ENCODE measurements around the gene STIMATE. TPM values are rescaled to one million over a fixed set of nuclear protein-coding genes. Genes with fewer than 3 reads are reported as not detected.

STIMATE gene
- total and polyA plus RNA-seq, 9 donors = 6.0 to 10.0 (median 7.9) TPM

- H3K9me3 ChIP-seq (replicated peaks; ENCODE audit: control insufficient read depth, low read depth, low read length) = no peaks in the 10 kb centered on the region
- H3K36me3 ChIP-seq (ENCODE audit: control insufficient read depth, insufficient read depth, low read length) = peaks cover 7% of the 10 kb centered on the region
- H3K27ac ChIP-seq (ENCODE audit: low read length) = no peak overlapping the region
- no peak overlapping the region for H3K4me3 ChIP-seq (ENCODE audit: low read length)
- H3K4me1 ChIP-seq (ENCODE audit: control insufficient read depth, insufficient read depth, low read length) = no peaks in the 10 kb centered on the region
- no peaks in the 10 kb centered on the region for H3K27me3 ChIP-seq (ENCODE audit: control insufficient read depth, insufficient read depth, low read length)
- WGBS (ENCODE audit: insufficient coverage) = 52% methylated on average over 7 of the region's 8 CpGs
- no peak for DNase-seq
These were observed 83.5 kb downstream of the STIMATE start for GRCh38 chr3:52813810-52814209.

- H3K27ac ChIP-seq (ENCODE audit: low read length) = no peak overlapping the region
- H3K36me3 ChIP-seq (ENCODE audit: control insufficient read depth, insufficient read depth, low read length) = peaks cover 7% of the 10 kb centered on the region
- 78% methylated on average over 6 of the region's 7 CpGs for WGBS (ENCODE audit: insufficient coverage)
- H3K27me3 ChIP-seq (ENCODE audit: control insufficient read depth, insufficient read depth, low read length) = peaks cover 2% of the 10 kb centered on the region
- no peaks in the 10 kb centered on the region for H3K9me3 ChIP-seq (replicated peaks; ENCODE audit: control insufficient read depth, low read depth, low read length)
- H3K4me3 ChIP-seq (ENCODE audit: low read length) = no peak overlapping the region
- H3K4me1 ChIP-seq (ENCODE audit: control insufficient read depth, insufficient read depth, low read length) = no peaks in the 10 kb centered on the region
- DNase-seq = no peak
These were observed 85.8 kb downstream of the STIMATE start for GRCh38 chr3:52811452-52812011.

- DNase-seq = no peak
- 86% methylated on average over 6 of the region's 11 CpGs for WGBS (ENCODE audit: insufficient coverage)
- no peak overlapping the region for H3K27ac ChIP-seq (ENCODE audit: low read length)
- H3K4me3 ChIP-seq (ENCODE audit: low read length) = no peak overlapping the region
- peaks cover 2% of the 10 kb centered on the region for H3K27me3 ChIP-seq (ENCODE audit: control insufficient read depth, insufficient read depth, low read length)
- no peaks in the 10 kb centered on the region for H3K4me1 ChIP-seq (ENCODE audit: control insufficient read depth, insufficient read depth, low read length)
- no peaks in the 10 kb centered on the region for H3K9me3 ChIP-seq (replicated peaks; ENCODE audit: control insufficient read depth, low read depth, low read length)
- H3K36me3 ChIP-seq (ENCODE audit: control insufficient read depth, insufficient read depth, low read length) = peaks cover 7% of the 10 kb centered on the region
These were observed 86.4 kb downstream of the STIMATE start for GRCh38 chr3:52810923-52811322.

- Histone ChIP-seq H3K27me3 (ENCODE audit: control insufficient read depth, insufficient read depth, low read length) (peaks cover 2% of the 10 kb centered on the region), H3K27ac (ENCODE audit: low read length) (no peak overlapping the region), H3K9me3 (replicated peaks; ENCODE audit: control insufficient read depth, low read depth, low read length) (no peaks in the 10 kb centered on the region), H3K36me3 (ENCODE audit: control insufficient read depth, insufficient read depth, low read length) (peaks cover 7% of the 10 kb centered on the region), H3K4me3 (ENCODE audit: low read length) (no peak overlapping the region), H3K4me1 (ENCODE audit: control insufficient read depth, insufficient read depth, low read length) (no peaks in the 10 kb centered on the region)
- WGBS (ENCODE audit: insufficient coverage) = 61% methylated on average over 6 of the region's 7 CpGs
- DNase-seq = no peak
These were observed 87.5 kb downstream of the STIMATE start for GRCh38 chr3:52809662-52810377.

GRCh38 chr3:52809149-52809548 is 88.2 kb downstream of the STIMATE start:
- Histone ChIP-seq H3K27ac (ENCODE audit: low read length) (no peak overlapping the region), H3K36me3 (ENCODE audit: control insufficient read depth, insufficient read depth, low read length) (peaks cover 7% of the 10 kb centered on the region), H3K27me3 (ENCODE audit: control insufficient read depth, insufficient read depth, low read length) (peaks cover 2% of the 10 kb centered on the region), H3K9me3 (replicated peaks; ENCODE audit: control insufficient read depth, low read depth, low read length) (no peaks in the 10 kb centered on the region), H3K4me1 (ENCODE audit: control insufficient read depth, insufficient read depth, low read length) (no peaks in the 10 kb centered on the region), H3K4me3 (ENCODE audit: low read length) (no peak overlapping the region)
- 76% methylated on average over 2 of the region's 2 CpGs for WGBS (ENCODE audit: insufficient coverage)
- no peak for DNase-seq

GRCh38 chr3:52805270-52806039 is 91.9 kb downstream of the STIMATE start:
- Histone ChIP-seq H3K27ac (ENCODE audit: low read length) (no peak overlapping the region), H3K36me3 (ENCODE audit: control insufficient read depth, insufficient read depth, low read length) (no peaks in the 10 kb centered on the region), H3K27me3 (ENCODE audit: control insufficient read depth, insufficient read depth, low read length) (peaks cover 2% of the 10 kb centered on the region), H3K4me1 (ENCODE audit: control insufficient read depth, insufficient read depth, low read length) (no peaks in the 10 kb centered on the region), H3K4me3 (ENCODE audit: low read length) (no peak overlapping the region), H3K9me3 (replicated peaks; ENCODE audit: control insufficient read depth, low read depth, low read length) (no peaks in the 10 kb centered on the region)
- no peak for DNase-seq
- 72% methylated on average over 9 of the region's 19 CpGs for WGBS (ENCODE audit: insufficient coverage)

- Histone ChIP-seq H3K27ac (ENCODE audit: low read length) (no peak overlapping the region), H3K36me3 (ENCODE audit: control insufficient read depth, insufficient read depth, low read length) (no peaks in the 10 kb centered on the region), H3K27me3 (ENCODE audit: control insufficient read depth, insufficient read depth, low read length) (no peaks in the 10 kb centered on the region), H3K4me1 (ENCODE audit: control insufficient read depth, insufficient read depth, low read length) (no peaks in the 10 kb centered on the region), H3K9me3 (replicated peaks; ENCODE audit: control insufficient read depth, low read depth, low read length) (no peaks in the 10 kb centered on the region), H3K4me3 (ENCODE audit: low read length) (no peak overlapping the region)
- DNase-seq = no peak
- 61% methylated on average over 5 of the region's 5 CpGs for WGBS (ENCODE audit: insufficient coverage)
These were observed 95.5 kb downstream of the STIMATE start for GRCh38 chr3:52801839-52802238.

GRCh38 chr3:52800079-52800478 is 97.3 kb downstream of the STIMATE start:
- no peak overlapping the region for H3K27ac ChIP-seq (ENCODE audit: low read length)
- no peaks in the 10 kb centered on the region for H3K36me3 ChIP-seq (ENCODE audit: control insufficient read depth, insufficient read depth, low read length)
- no peak for DNase-seq
- no peaks in the 10 kb centered on the region for H3K9me3 ChIP-seq (replicated peaks; ENCODE audit: control insufficient read depth, low read depth, low read length)
- H3K4me1 ChIP-seq (ENCODE audit: control insufficient read depth, insufficient read depth, low read length) = no peaks in the 10 kb centered on the region
- H3K4me3 ChIP-seq (ENCODE audit: low read length) = no peak overlapping the region
- WGBS (ENCODE audit: insufficient coverage) = 74% methylated on average over 6 of the region's 7 CpGs
- no peaks in the 10 kb centered on the region for H3K27me3 ChIP-seq (ENCODE audit: control insufficient read depth, insufficient read depth, low read length)

GRCh38 chr3:52798978-52799476 is 98.3 kb downstream of the STIMATE start:
- H3K27ac ChIP-seq (ENCODE audit: low read length) = no peak overlapping the region
- 50% methylated on average over 13 of the region's 14 CpGs for WGBS (ENCODE audit: insufficient coverage)
- H3K4me3 ChIP-seq (ENCODE audit: low read length) = no peak overlapping the region
- peaks cover 7% of the 10 kb centered on the region for H3K4me1 ChIP-seq (ENCODE audit: control insufficient read depth, insufficient read depth, low read length)
- no peaks in the 10 kb centered on the region for H3K9me3 ChIP-seq (replicated peaks; ENCODE audit: control insufficient read depth, low read depth, low read length)
- no peak for DNase-seq
- H3K27me3 ChIP-seq (ENCODE audit: control insufficient read depth, insufficient read depth, low read length) = no peaks in the 10 kb centered on the region
- no peaks in the 10 kb centered on the region for H3K36me3 ChIP-seq (ENCODE audit: control insufficient read depth, insufficient read depth, low read length)

- Histone ChIP-seq H3K27ac (ENCODE audit: low read length) (no peak overlapping the region), H3K4me3 (ENCODE audit: low read length) (no peak overlapping the region), H3K36me3 (ENCODE audit: control insufficient read depth, insufficient read depth, low read length) (no peaks in the 10 kb centered on the region), H3K4me1 (ENCODE audit: control insufficient read depth, insufficient read depth, low read length) (peaks cover 13% of the 10 kb centered on the region), H3K9me3 (replicated peaks; ENCODE audit: control insufficient read depth, low read depth, low read length) (no peaks in the 10 kb centered on the region), H3K27me3 (ENCODE audit: control insufficient read depth, insufficient read depth, low read length) (no peaks in the 10 kb centered on the region)
- 77% methylated on average over 8 of the region's 10 CpGs for WGBS (ENCODE audit: insufficient coverage)
- DNase-seq = no peak
These were observed 98.9 kb downstream of the STIMATE start for GRCh38 chr3:52798376-52798977.

Data from muscle of leg (tissue), 11 donors.